ENCODE results near the gene FOXP1.

FOXP1 gene

DNA sequence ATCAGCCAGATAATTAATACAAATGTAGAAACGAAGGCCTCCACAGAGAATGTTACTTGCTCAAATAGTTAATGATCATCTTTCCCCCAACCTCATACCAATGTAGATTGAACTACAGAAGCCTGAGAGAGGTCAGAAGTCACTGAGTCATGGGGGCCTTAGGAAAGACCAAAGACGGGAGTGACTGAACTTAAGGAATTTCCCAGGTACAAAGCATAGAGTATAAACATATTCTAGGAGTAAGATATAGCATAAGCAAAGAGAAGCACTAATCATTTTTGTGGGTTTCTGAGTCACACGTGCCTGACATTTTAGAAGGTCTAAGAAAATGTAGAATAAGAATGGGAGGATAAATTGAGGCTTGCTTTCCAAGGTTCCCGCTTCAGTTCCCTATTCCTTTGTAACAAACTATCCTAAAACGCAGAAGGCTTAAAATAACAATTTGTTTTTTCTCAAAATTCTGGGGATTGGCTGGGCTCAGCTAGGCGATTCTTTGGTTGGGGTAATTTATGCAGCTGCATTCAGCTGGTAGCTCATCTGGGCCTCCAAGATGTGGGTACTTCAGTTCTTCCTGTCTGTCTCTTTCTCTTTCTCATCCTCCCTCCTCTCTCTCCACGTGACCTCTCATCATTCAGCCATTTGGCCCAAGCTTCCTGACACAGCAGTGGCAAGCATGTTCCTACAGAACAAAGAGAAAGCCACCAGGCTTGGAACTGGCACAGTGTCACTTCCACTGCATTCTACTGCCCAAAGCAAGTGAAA is 422.6 kb downstream of the FOXP1 start:
- DNase-seq (ENCODE audit: insufficient read length) (no peak), FAIRE-seq (no peak)
- TF ChIP-seq TAF1 (IDR thresholded peaks at IDR 0.05; ENCODE audit: borderline replicate concordance, low read depth, low read length) (no peak), POLR2A (IDR thresholded peaks at IDR 0.05; ENCODE audit: low read depth, low read length) (no peak), POLR2AphosphoS5 (IDR thresholded peaks at IDR 0.05; ENCODE audit: low read depth, low read length) (no peak)

GRCh38 chr3:71156062-71156665 is 427.4 kb downstream of the FOXP1 start:
- no peak for FAIRE-seq
- no peak for DNase-seq (ENCODE audit: insufficient read length)
- no peak for TF ChIP-seq TAF1 (IDR thresholded peaks at IDR 0.05; ENCODE audit: borderline replicate concordance, low read depth, low read length)
- no peak for TF ChIP-seq POLR2A (IDR thresholded peaks at IDR 0.05; ENCODE audit: low read depth, low read length)
- no peak for TF ChIP-seq POLR2AphosphoS5 (IDR thresholded peaks at IDR 0.05; ENCODE audit: low read depth, low read length)

DNA sequence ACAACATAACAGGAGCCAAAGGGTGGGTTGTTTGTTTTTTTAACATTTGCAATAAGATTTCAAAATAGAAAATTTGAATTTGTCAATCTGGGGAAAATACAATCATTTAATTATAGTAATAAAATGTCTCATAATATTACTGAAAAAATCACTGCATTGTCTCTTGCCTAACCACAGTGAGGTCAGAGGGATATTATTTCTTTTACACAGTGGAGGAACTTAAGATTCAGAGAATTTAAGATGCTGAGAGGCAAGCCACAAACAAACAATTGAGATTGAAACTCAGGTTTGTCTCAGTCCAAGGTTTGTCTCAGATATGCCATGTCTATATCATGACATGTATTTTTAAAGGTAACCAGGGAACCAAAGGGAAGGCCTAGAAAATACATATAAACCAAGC is 428.7 kb downstream of the FOXP1 start:
- TF ChIP-seq TAF1 (IDR thresholded peaks at IDR 0.05; ENCODE audit: borderline replicate concordance, low read depth, low read length) (no peak), POLR2AphosphoS5 (IDR thresholded peaks at IDR 0.05; ENCODE audit: low read depth, low read length) (no peak), POLR2A (IDR thresholded peaks at IDR 0.05; ENCODE audit: low read depth, low read length) (no peak)
- DNase-seq (ENCODE audit: insufficient read length): no peak
- no peak for FAIRE-seq

GRCh38 chr3:71153713-71154112 is 429.8 kb downstream of the FOXP1 start:
- no peak for TF ChIP-seq TAF1 (IDR thresholded peaks at IDR 0.05; ENCODE audit: borderline replicate concordance, low read depth, low read length)
- TF ChIP-seq POLR2AphosphoS5 (IDR thresholded peaks at IDR 0.05; ENCODE audit: low read depth, low read length): no peak
- TF ChIP-seq POLR2A (IDR thresholded peaks at IDR 0.05; ENCODE audit: low read depth, low read length): no peak
- FAIRE-seq (no peak), DNase-seq (ENCODE audit: insufficient read length) (no peak)

GRCh38 chr3:71152892-71153265 is 430.6 kb downstream of the FOXP1 start:
- FAIRE-seq (no peak), DNase-seq (ENCODE audit: insufficient read length) (no peak)
- TF ChIP-seq POLR2A (IDR thresholded peaks at IDR 0.05; ENCODE audit: low read depth, low read length) (no peak), TAF1 (IDR thresholded peaks at IDR 0.05; ENCODE audit: borderline replicate concordance, low read depth, low read length) (no peak), POLR2AphosphoS5 (IDR thresholded peaks at IDR 0.05; ENCODE audit: low read depth, low read length) (no peak)

- FAIRE-seq (no peak), DNase-seq (ENCODE audit: insufficient read length) (no peak)
- TF ChIP-seq TAF1 (IDR thresholded peaks at IDR 0.05; ENCODE audit: borderline replicate concordance, low read depth, low read length): no peak
- no peak for TF ChIP-seq POLR2A (IDR thresholded peaks at IDR 0.05; ENCODE audit: low read depth, low read length)
These were observed 431.3 kb downstream of the FOXP1 start for GRCh38 chr3:71152039-71152891.

- no peak for FAIRE-seq
- no peak for TF ChIP-seq POLR2AphosphoS5 (IDR thresholded peaks at IDR 0.05; ENCODE audit: low read depth, low read length)
- no peak for DNase-seq (ENCODE audit: insufficient read length)
These were observed 433.3 kb downstream of the FOXP1 start for GRCh38 chr3:71149959-71150954.

- FAIRE-seq (no peak), DNase-seq (ENCODE audit: insufficient read length) (no peak)
- TF ChIP-seq POLR2AphosphoS5 (IDR thresholded peaks at IDR 0.05; ENCODE audit: low read depth, low read length) (no peak), POLR2A (IDR thresholded peaks at IDR 0.05; ENCODE audit: low read depth, low read length) (no peak), TAF1 (IDR thresholded peaks at IDR 0.05; ENCODE audit: borderline replicate concordance, low read depth, low read length) (no peak)
These were observed 435.0 kb downstream of the FOXP1 start for GRCh38 chr3:71148455-71149060.

GRCh38 chr3:71146673-71147072 is 436.9 kb downstream of the FOXP1 start:
- TF ChIP-seq TAF1 (IDR thresholded peaks at IDR 0.05; ENCODE audit: borderline replicate concordance, low read depth, low read length): no peak
- TF ChIP-seq POLR2A (IDR thresholded peaks at IDR 0.05; ENCODE audit: low read depth, low read length): no peak
- no peak for TF ChIP-seq POLR2AphosphoS5 (IDR thresholded peaks at IDR 0.05; ENCODE audit: low read depth, low read length)
- no peak for FAIRE-seq
- DNase-seq (ENCODE audit: insufficient read length): no peak

DNA sequence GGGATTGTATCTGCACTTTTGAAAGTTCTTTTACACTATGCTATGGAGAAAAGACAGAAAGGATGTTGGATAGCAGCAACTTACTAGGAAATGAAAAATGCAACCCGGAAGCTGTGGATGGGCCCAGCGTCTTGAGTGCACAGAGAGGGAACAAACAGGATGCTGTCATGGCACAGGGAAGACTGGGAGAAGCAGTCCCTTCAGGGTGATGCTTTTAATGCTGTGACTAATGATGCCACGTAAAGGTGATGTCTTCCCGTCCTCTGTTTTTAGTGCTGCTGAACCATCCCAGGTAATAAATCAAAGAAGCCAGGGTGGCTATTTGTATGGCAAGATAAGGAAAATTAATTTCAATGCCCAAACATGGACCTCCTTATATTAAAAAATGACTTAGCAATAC is 437.6 kb downstream of the FOXP1 start:
- DNase-seq (ENCODE audit: insufficient read length) (no peak), FAIRE-seq (no peak)
- TF ChIP-seq TAF1 (IDR thresholded peaks at IDR 0.05; ENCODE audit: borderline replicate concordance, low read depth, low read length) (no peak), POLR2AphosphoS5 (IDR thresholded peaks at IDR 0.05; ENCODE audit: low read depth, low read length) (no peak), POLR2A (IDR thresholded peaks at IDR 0.05; ENCODE audit: low read depth, low read length) (no peak)

Data from GM12892 (cell line).